Heart right ventricle (tissue), 16 donors: Measurements from ENCODE around the gene PLVAP. TPM values are rescaled to one million over a fixed set of nuclear protein-coding genes. Genes with fewer than 3 reads are reported as not detected.

Experiments used
- ATAC-seq, 8 donors: fragments of 200-7000 bp; cut with Tn5 transposase; one replicate each; pipeline ENCODE4 v1.9.1; 2020; ENCODE audit warnings: mild to moderate bottlenecking in 8 of 8, moderate library complexity in 8 of 8, moderate number of reproducible peaks in 1 of 8
- DNase-seq, 2 donors: peaks; one replicate each; pipeline ENCODE4 v3.0.0-alpha.2; 2020
- H3K27ac ChIP-seq, 10 donors: fragments of 200-600 bp; sonication (generic) in 2 of 10; one replicate each; pipeline versions ENCODE4 v1.5.0 to v1.8.0; 2020 to 2022; ENCODE audit warnings: mild to moderate bottlenecking in 3 of 10
- H3K27me3 ChIP-seq, 7 donors: fragments of 200-600 bp; one replicate each; pipeline ENCODE4 v1.8.0; 2021 to 2022; ENCODE audit warnings: mild to moderate bottlenecking in 2 of 7
- H3K36me3 ChIP-seq, 9 donors: fragments of 200-600 bp; sonication (generic) in 1 of 9; one replicate each; pipeline versions ENCODE4 v1.5.0 to v1.8.0; 2020 to 2022; ENCODE audit warnings: mild to moderate bottlenecking in 2 of 9
- H3K4me1 ChIP-seq, 9 donors: fragments of 200-600 bp; sonication (generic) in 1 of 9; one replicate each; pipeline versions ENCODE4 v1.5.0 to v1.8.0; 2020 to 2022; ENCODE audit warnings: mild to moderate bottlenecking in 4 of 9
- H3K4me3 ChIP-seq, 10 donors: fragments of 200-600 bp; sonication (generic) in 2 of 10; one replicate each; pipeline versions ENCODE4 v1.5.0 to v1.8.0; 2020 to 2022; ENCODE audit warnings: mild to moderate bottlenecking in 7 of 10, moderate library complexity in 2 of 10
- H3K9me3 ChIP-seq, 11 donors: fragments of 200-600 bp in 10 of 11; sonication (generic) in 2 of 11; one replicate each; pipeline versions ENCODE4 v1.5.0 to v1.8.0; 2013 to 2022; ENCODE audit warnings: mild to moderate bottlenecking in 2 of 11, control low read depth in 1 of 11, moderate library complexity in 1 of 11
- CTCF ChIP-seq, 9 donors: fragments of 200-600 bp; sonication (generic) in 2 of 9; IDR thresholded peaks; one replicate each; pipeline versions ENCODE4 v1.5.0 to v1.8.0; 2021 to 2022; ENCODE audit warnings: antibody characterized with exemption in 9 of 9, mild to moderate bottlenecking in 5 of 9, moderate library complexity in 1 of 9
- WGBS, 2 donors: extraction: QIAGEN DNeasy Blood & Tissue Kit; methylation state at CpG; one replicate each; pipeline ENCODE4 v1.1.7; 2013; ENCODE audit warnings: inconsistent platforms in 1 of 2; 5-methylcytosine and 5-hydroxymethylcytosine counted together
- intact Hi-C, 10 donors: fragments of 100-400 bp; cut with DNase I; formaldehyde crosslinking; loops; one replicate each; pipeline versions ENCODE4 v1.11.1 to v1.14.2; 2022
- polyA plus RNA-seq, 2 donors: library from polyadenylated mRNA; stranded (reverse); fragments of 200-250 nt; gene quantifications; one replicate each; pipeline ENCODE4 v1.2.3, GENCODE V29; 2013
- total RNA-seq, 10 donors: library from RNA; stranded (reverse); fragmentation: NEBNext Ultra II Directional in 3 of 10; extraction: Animal tissue kit (Norgen Biotek cat#: 25700) in 3 of 10; gene quantifications; one replicate each; pipeline versions ENCODE4 v1.2.1 to v1.2.4, GENCODE V29; 2021 to 2023
- donor health status: Arrhythmogenic right ventricular cardiomyopathy.
- donor health status: ischemic (EF 13 %, LVEDD 7.1; RV severe dilation, severe dysfunction).
- donor health status: healthy with polysubstance abuse.
- donor health status: DM: no; HTN: yes; CAD: no.
- donor health status: DM: no; HTN: no; CAD: no.
- donor health status: ischemic (EF 25% LVEDD 6.9; RV normal size, moderate dysfunction).
- donor health status: ischemic (EF 25% LVEDD 5.7; RV mildly dilated, moderate dysfunction).
- donor health status: healthy.
- donor health status: DM: yes; HTN: yes; CAD: no.
- donor health status: Ischemic cardiomyopathy.
- donor health status: ischemic (EF 35%, LVEDD 5.7; RV mildly dilated, moderate dysfunction).
- donor health status: nonischemic (EF 11% LVEDD 7.7; RV severe dilation, severe dysfunction).
- donor health status: DM: yes; HTN: yes; CAD: no.
- donor health status: PGD.
- donor health status: ischemic (EF 29% LVEDD 5.4; RV normal size, mild dysfunction).
- donor health status: nonischemic (EF 23%, LVEDD 6.1; RV moderate dilation, normal function).

Gene PLVAP
- total and polyA plus RNA-seq, 12 donors: 7.5 to 74.9 (median 24.5) TPM

GRCh38 chr19:17418710-17419109, 41.6 kb upstream of the PLVAP start:
- Histone ChIP-seq H3K27ac (peak overlapping the region in 4 of 10 donors; percentile 76 to 93 (median 86)), H3K4me1 (peaks cover 0 to 23% (median 15%) of the 10 kb centered on the region in 9 donors), H3K9me3 (no peaks in the 10 kb centered on the region), H3K27me3 (no peaks in the 10 kb centered on the region), H3K36me3 (peaks cover 0 to 42% (median 0%) of the 10 kb centered on the region in 9 donors), H3K4me3 (peak overlapping the region in 2 of 10 donors; percentile 79 to 91)
- DNase-seq: no peak
- intact Hi-C loops: loop anchor here in 1 of 10 donors (1.0 kb wide), 1 partner anchor 27 kb away; no protein-coding TSS in a partner anchor
- ATAC-seq: no peak
- 50 to 64% methylated on average over 3 of the region's 3 CpGs for WGBS, 2 donors
- TF ChIP-seq CTCF (IDR thresholded peaks at IDR 0.05): no peak

GRCh38 chr19:17415121-17415520, 38.0 kb upstream of the PLVAP start:
- 75 to 77% methylated on average over 6 of the region's 6 CpGs for WGBS, 2 donors
- ATAC-seq: no peak

GRCh38 chr19:17414097-17414496, 37.0 kb upstream of the PLVAP start:
- intact Hi-C loops: no loop called here
- Histone ChIP-seq H3K27me3 (no peaks in the 10 kb centered on the region), H3K4me3 (no peak overlapping the region), H3K9me3 (no peaks in the 10 kb centered on the region), H3K27ac (peak overlapping the region in 3 of 10 donors; percentile 59 to 77 (median 77)), H3K4me1 (peaks cover 0 to 31% (median 11%) of the 10 kb centered on the region in 9 donors), H3K36me3 (peaks cover 0 to 43% (median 0%) of the 10 kb centered on the region in 9 donors)
- TF ChIP-seq CTCF (IDR thresholded peaks at IDR 0.05): no peak
- WGBS, 2 donors: 88 to 93% methylated on average over 8 of the region's 8 CpGs
- DNase-seq (no peak), ATAC-seq (no peak)

More at GRCh38 chr19:17415121-17415520, 38.0 kb upstream of the PLVAP start:
- TF ChIP-seq CTCF (IDR thresholded peaks at IDR 0.05): no peak
- DNase-seq: no peak
- H3K4me1 ChIP-seq: peaks cover 0 to 36% (median 15%) of the 10 kb centered on the region in 9 donors
- H3K27ac ChIP-seq: no peak overlapping the region
- H3K27me3 ChIP-seq: no peaks in the 10 kb centered on the region
- H3K9me3 ChIP-seq: no peaks in the 10 kb centered on the region
- intact Hi-C loops: no loop called here
- peaks cover 0 to 43% (median 0%) of the 10 kb centered on the region in 9 donors for H3K36me3 ChIP-seq
- no peak overlapping the region for H3K4me3 ChIP-seq

GRCh38 chr19:17411801-17412200, 34.7 kb upstream of the PLVAP start:
- 78 to 81% methylated on average over 11 of the region's 11 CpGs for WGBS, 2 donors
- Histone ChIP-seq H3K36me3 (peaks cover 0 to 43% (median 0%) of the 10 kb centered on the region in 9 donors), H3K27me3 (no peaks in the 10 kb centered on the region), H3K4me1 (peaks cover 0 to 39% (median 11%) of the 10 kb centered on the region in 9 donors), H3K27ac (peak overlapping the region in 4 of 10 donors; percentile 39 to 77 (median 68)), H3K9me3 (no peaks in the 10 kb centered on the region), H3K4me3 (no peak overlapping the region)
- no peak for TF ChIP-seq CTCF (IDR thresholded peaks at IDR 0.05)
- intact Hi-C loops: no loop called here
- ATAC-seq: peak in 1 of 8 donors; percentile 50
- DNase-seq: no peak
